ENCODE results near the gene TMPRSS12. TPM values are rescaled to one million over a fixed set of nuclear protein-coding genes. Genes with fewer than 3 reads are reported as not detected.
"Not testable (repeated sequence)": the region's sequence is repeated elsewhere in the genome, so short reads cannot be mapped to it uniquely, and the experiment has no call there.

The TMPRSS12 gene
- total and polyA plus RNA-seq, 11 donors = not detected

DNA sequence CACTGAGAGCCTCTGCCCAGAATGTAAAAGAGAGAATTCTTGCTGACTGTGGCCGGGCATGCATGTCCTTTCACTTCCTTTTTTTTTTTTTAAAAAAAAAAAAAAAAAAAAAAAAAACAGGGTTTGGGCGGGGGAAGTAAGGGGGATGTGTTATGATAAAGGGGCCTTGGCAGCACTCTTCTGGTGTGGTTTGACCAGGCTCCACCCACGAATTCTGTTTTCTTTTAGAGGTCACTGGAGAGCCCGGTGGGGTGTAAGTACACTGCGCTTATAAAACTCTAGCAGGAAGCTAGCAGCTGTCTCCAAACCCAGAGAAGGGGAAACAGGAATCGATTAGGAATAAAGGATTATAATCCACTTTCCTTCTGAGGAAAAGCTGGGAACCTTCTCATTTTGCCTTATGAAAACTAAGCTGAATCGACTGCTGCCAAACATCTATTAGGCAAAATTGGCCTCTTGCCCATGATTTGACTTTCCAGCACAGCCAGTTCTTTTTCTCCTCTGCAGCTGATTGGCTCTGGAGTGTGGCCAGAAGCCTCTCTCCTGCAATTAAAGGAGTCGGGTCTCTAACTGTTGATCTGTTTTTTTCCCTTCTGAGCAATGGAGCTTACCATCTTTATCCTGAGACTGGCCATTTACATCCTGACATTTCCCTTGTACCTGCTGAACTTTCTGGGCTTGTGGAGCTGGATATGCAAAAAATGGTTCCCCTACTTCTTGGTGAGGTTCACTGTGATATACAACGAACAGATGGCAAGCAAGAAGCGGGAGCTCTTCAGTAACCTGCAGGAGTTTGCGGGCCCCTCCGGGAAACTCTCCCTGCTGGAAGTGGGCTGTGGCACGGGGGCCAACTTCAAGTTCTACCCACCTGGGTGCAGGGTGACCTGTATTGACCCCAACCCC lies 82.0 kb downstream of the TMPRSS12 start:
- TF ChIP-seq POLR2A (IDR thresholded peaks at IDR 0.05) = peak in 1 of 2 donors; percentile 50
- TF ChIP-seq, protein P1, sequence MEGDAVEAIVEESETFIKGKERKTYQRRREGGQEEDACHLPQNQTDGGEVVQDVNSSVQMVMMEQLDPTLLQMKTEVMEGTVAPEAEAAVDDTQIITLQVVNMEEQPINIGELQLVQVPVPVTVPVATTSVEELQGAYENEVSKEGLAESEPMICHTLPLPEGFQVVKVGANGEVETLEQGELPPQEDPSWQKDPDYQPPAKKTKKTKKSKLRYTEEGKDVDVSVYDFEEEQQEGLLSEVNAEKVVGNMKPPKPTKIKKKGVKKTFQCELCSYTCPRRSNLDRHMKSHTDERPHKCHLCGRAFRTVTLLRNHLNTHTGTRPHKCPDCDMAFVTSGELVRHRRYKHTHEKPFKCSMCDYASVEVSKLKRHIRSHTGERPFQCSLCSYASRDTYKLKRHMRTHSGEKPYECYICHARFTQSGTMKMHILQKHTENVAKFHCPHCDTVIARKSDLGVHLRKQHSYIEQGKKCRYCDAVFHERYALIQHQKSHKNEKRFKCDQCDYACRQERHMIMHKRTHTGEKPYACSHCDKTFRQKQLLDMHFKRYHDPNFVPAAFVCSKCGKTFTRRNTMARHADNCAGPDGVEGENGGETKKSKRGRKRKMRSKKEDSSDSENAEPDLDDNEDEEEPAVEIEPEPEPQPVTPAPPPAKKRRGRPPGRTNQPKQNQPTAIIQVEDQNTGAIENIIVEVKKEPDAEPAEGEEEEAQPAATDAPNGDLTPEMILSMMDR (IDR thresholded peaks at IDR 0.05) = no peak
- peak; percentile 85 to 95 (median 93) for DNase-seq
- Histone ChIP-seq H3K27me3 (no peaks in the 10 kb centered on the region), H3K36me3 (peaks cover 0 to 6% (median under 1%) of the 10 kb centered on the region in 9 donors), H3K4me1 (peaks cover 0 to 59% (median 40%) of the 10 kb centered on the region in 12 donors), H3K4me3 (peak overlapping the region; percentile 63 to 88 (median 71)), H3K9me3 (no peaks in the 10 kb centered on the region), H3K27ac (peak overlapping the region; percentile 83 to 95 (median 88))
- ATAC-seq = peak; percentile 94 to 96 (median 96)
- 2 to 6% (median 4%) methylated on average over 13 of the region's 13 CpGs for WGBS, 4 donors
- intact Hi-C loops (cut with DNase I) = loop anchor here in 5 of 10 donors (2.0 to 10.0 kb wide), 8 partner anchors 58 to 162 kb away; partner anchors contain the start of gene ATF1 (in 2 of the 5)

- Histone ChIP-seq H3K4me1 (peaks cover 0 to 60% (median 40%) of the 10 kb centered on the region in 12 donors), H3K4me3 (peak overlapping the region; percentile 63 to 88 (median 71)), H3K36me3 (peaks cover 0 to 12% (median 7%) of the 10 kb centered on the region in 9 donors), H3K27ac (peak overlapping the region; percentile 83 to 95 (median 88)), H3K27me3 (no peaks in the 10 kb centered on the region), H3K9me3 (no peaks in the 10 kb centered on the region)
- 12 to 21% (median 18%) methylated on average over 7 of the region's 7 CpGs for WGBS, 4 donors
- intact Hi-C loops (cut with DNase I) = loop anchor here in 5 of 10 donors (2.0 to 10.0 kb wide), 7 partner anchors 57 to 160 kb away; partner anchors contain the start of gene ATF1 (in 1 of the 5)
- TF ChIP-seq, protein P1 (IDR thresholded peaks at IDR 0.05) = no peak
- no peak for TF ChIP-seq POLR2A (IDR thresholded peaks at IDR 0.05)
- ATAC-seq (peak; percentile 29 to 52 (median 40)), DNase-seq (peak in 1 of 5 donors; percentile 32)
Measured at GRCh38 chr12:50925342-50925651, 82.6 kb downstream of the TMPRSS12 start.

GRCh38 chr12:50925920-50926319 lies 83.2 kb downstream of the TMPRSS12 start:
- Histone ChIP-seq H3K4me3 (peak overlapping the region; percentile 63 to 88 (median 71)), H3K27ac (peak overlapping the region; percentile 83 to 95 (median 88)), H3K36me3 (peaks cover 0 to 18% (median 13%) of the 10 kb centered on the region in 9 donors), H3K27me3 (no peaks in the 10 kb centered on the region), H3K4me1 (peaks cover 0 to 60% (median 40%) of the 10 kb centered on the region in 12 donors), H3K9me3 (no peaks in the 10 kb centered on the region)
- ATAC-seq = no peak
- intact Hi-C loops (cut with DNase I) = loop anchor here in 5 of 10 donors (2.0 to 10.0 kb wide), 7 partner anchors 56 to 161 kb away; partner anchors contain the start of gene ATF1 (in 1 of the 5)
- no peak for DNase-seq
- WGBS, 4 donors = 33 to 62% (median 43%) methylated on average over 1 of the region's 1 CpG
- TF ChIP-seq POLR2A (IDR thresholded peaks at IDR 0.05) = no peak
- TF ChIP-seq, protein P1 (IDR thresholded peaks at IDR 0.05) = no peak

DNA sequence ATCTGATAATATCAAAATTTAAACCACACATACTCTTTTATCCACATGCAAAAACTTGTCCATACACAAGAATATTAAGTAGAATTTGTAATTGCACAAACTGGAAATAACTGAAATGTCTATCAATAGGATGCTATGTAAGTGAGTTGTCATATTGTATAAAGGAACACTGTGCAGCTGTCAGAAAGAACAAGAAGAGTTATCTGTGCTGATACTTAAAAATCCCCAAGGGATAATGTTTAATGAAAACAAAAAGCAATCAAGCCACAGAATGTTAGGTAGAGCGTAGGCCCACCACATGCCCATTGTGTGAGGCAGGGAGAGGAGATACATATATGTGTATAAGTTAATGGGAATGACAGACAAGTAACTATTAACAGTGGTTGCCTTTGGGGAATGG lies 83.7 kb downstream of the TMPRSS12 start:
- intact Hi-C loops (cut with DNase I) = loop anchor here in 5 of 10 donors (5.0 to 10.0 kb wide), 6 partner anchors 56 to 162 kb away; partner anchors contain the start of gene ATF1 (in 1 of the 5)
- DNase-seq (no peak), ATAC-seq (no peak)
- TF ChIP-seq, protein P1 (IDR thresholded peaks at IDR 0.05) = no peak
- TF ChIP-seq POLR2A (IDR thresholded peaks at IDR 0.05) = no peak
- WGBS, 4 donors = 31 to 59% (median 46%) methylated on average over 1 of the region's 1 CpG
- H3K27ac ChIP-seq = peak overlapping the region in 11 of 12 donors; percentile 45 to 95 (median 88)
- H3K9me3 ChIP-seq = no peaks in the 10 kb centered on the region
- no peaks in the 10 kb centered on the region for H3K27me3 ChIP-seq
- peak overlapping the region; percentile 63 to 88 (median 71) for H3K4me3 ChIP-seq
- H3K36me3 ChIP-seq = peaks cover 0 to 23% (median 18%) of the 10 kb centered on the region in 9 donors
- peaks cover 0 to 60% (median 40%) of the 10 kb centered on the region in 12 donors for H3K4me1 ChIP-seq

DNA sequence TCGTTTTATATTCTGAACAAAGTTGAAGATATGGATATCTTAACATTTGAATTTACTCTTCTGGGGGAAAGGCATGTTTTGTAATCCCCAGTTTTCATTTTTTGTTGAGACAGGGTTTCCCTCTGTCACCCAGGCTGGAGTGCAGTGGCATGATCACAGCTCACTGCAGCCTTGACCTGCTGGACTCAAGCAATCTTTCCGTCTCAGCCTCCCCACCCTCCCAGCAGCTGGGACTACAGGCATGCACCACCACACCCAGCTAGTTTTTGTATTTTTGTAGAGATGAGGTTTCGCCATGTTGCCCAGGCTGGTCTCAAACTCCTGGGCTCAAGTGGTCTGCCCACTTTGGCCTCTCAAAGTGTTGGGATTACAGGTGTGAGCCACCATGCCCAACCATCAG lies 84.2 kb downstream of the TMPRSS12 start:
- intact Hi-C loops (cut with DNase I) = loop anchor here in 5 of 10 donors (5.0 to 10.0 kb wide), 6 partner anchors 55 to 162 kb away; partner anchors contain the start of gene ATF1 (in 1 of the 5)
- not testable (repeated sequence) for H3K9me3 ChIP-seq, H3K27me3 ChIP-seq, ATAC-seq
- H3K4me3 ChIP-seq = peak overlapping the region; percentile 15 to 88 (median 71)
- WGBS, 4 donors = 27 to 44% (median 38%) methylated on average over 3 of the region's 3 CpGs
- DNase-seq = peak in 1 of 5 donors; percentile 38
- peaks cover 0 to 28% (median 19%) of the 10 kb centered on the region in 9 donors for H3K36me3 ChIP-seq
- H3K4me1 ChIP-seq = peaks cover 0 to 58% (median 40%) of the 10 kb centered on the region in 12 donors
- H3K27ac ChIP-seq = peak overlapping the region in 10 of 12 donors; percentile 3 to 95 (median 88)
